Left lobe of liver (tissue), 2 donors: ENCODE results near the gene DHX15. TPM values are rescaled to one million over a fixed set of nuclear protein-coding genes. Genes with fewer than 3 reads are reported as not detected.

Experiments
- ATAC-seq: fragments of 200-7000 bp; cut with Tn5 transposase; one replicate; pipeline ENCODE4 v1.9.1; 2020; ENCODE audit warnings: mild to moderate bottlenecking, moderate library complexity
- DNase-seq: peaks from one replicate; pipeline ENCODE4 v3.0.0-alpha.2; 2020; ENCODE audit warnings: low spot score
- total RNA-seq: library from RNA; stranded (reverse); gene quantifications from one replicate; pipeline ENCODE4 v1.2.1, GENCODE V29; 2021
- donor health status: DM: no; HTN: no; CAD: no; lungs with moderate emphysema.
- donor health status: DM: no; HTN: yes; CAD: no.

The DHX15 gene
- total RNA-seq, 1 donor from 2014 or later, result 29.2 TPM

- no peak for DNase-seq
- ATAC-seq, result no peak
Measured at GRCh38 chr4:24495388-24495787, 89.0 kb downstream of the DHX15 start.

- ATAC-seq (no peak), DNase-seq (no peak)
Measured at GRCh38 chr4:24489870-24490269, 94.5 kb downstream of the DHX15 start.

GRCh38 chr4:24488399-24489164 is 95.8 kb downstream of the DHX15 start:
- peak; percentile 74 for DNase-seq
- ATAC-seq, result peak; percentile 99

- ATAC-seq (no peak), DNase-seq (no peak)
Measured at GRCh38 chr4:24482871-24483270, 101.5 kb downstream of the DHX15 start.

- DNase-seq (no peak), ATAC-seq (no peak)
Measured at GRCh38 chr4:24477919-24478318, 106.4 kb downstream of the DHX15 start.

Other genes with a start within 250 kb of the DHX15 start
- gene SOD3, start 211.0 kb upstream of the DHX15 start, total RNA-seq, result 2.9 TPM